ENCODE measurements around the gene MB.

- TF ChIP-seq CTCF (IDR thresholded peaks at IDR 0.05) (no peak), POLR2AphosphoS5 (IDR thresholded peaks at IDR 0.05; ENCODE audit: low read depth, low read length) (no peak), SIN3A (IDR thresholded peaks at IDR 0.05; ENCODE audit: borderline replicate concordance, insufficient read depth, low read depth, low read length) (no peak)
Measured at GRCh38 chr22:35621451-35621850, 4.3 kb upstream of the MB start.
